HCT116 (cell line): ENCODE data around the gene ELF2. TPM values are rescaled to one million over a fixed set of nuclear protein-coding genes. Genes with fewer than 3 reads are reported as not detected.

Source experiments
- ATAC-seq: fragments of 200-7000 bp; cut with Tn5 transposase; 2 replicates; pipeline ENCODE4 v1.9.1; 2020; ENCODE audit warnings: mild to moderate bottlenecking, moderate library complexity
- BruUV-seq: library from RNA; stranded (reverse); fragments of 400-500 nt; replicated peaks from 2 replicates; lab custom pipeline; 2021; lab: Mats Ljungman, UMichigan
- CTCF ChIA-PET: fragments of 300-600 bp; sonication (Branson Sonifier 250); formaldehyde crosslinking; loops from one replicate; lab custom pipeline; 2021; ENCODE audit warnings: antibody characterized with exemption; lab: Charles Lee
- POLR2A ChIA-PET: fragments of 300-600, 350-600 bp; sonication (Branson Sonifier 250); formaldehyde crosslinking; loops from one replicate; lab custom pipeline; 2021; ENCODE audit warnings: antibody characterized with exemption; lab: Charles Lee
- RAD21 ChIA-PET, 2 experiments: fragments of 300-600 bp; sonication (Branson Sonifier 250); formaldehyde crosslinking; loops; one replicate each; lab custom pipeline; 2023; ENCODE audit warnings: low total read pairs in 2 of 2; ENCODE audit not compliant: uncharacterized antibody in 2 of 2, unreplicated experiment in 2 of 2, low non-redundant PET in 1 of 2; lab: Charles Lee
- DNase-seq: peaks from one replicate; pipeline ENCODE4 v3.0.0-alpha.2; 2010; ENCODE audit warnings: low read depth, low spot score
- H2AFZ ChIP-seq: fragments of 200-600 bp; shearing (Covaris generic), sonication (generic); 2 replicates; pipeline ENCODE4 v1.6.1; 2017; ENCODE audit warnings: low read depth, mixed run types, mixed read lengths, antibody characterized with exemption, low read length; ENCODE audit not compliant: poor library complexity, severe bottlenecking
- H3K27ac ChIP-seq: 2 replicates; pipeline ENCODE4 v1.5.1; 2012; ENCODE audit warnings: low read depth, low read length
- H3K27me3 ChIP-seq: fragments of 200-600 bp; sonication (generic); 2 replicates; pipeline ENCODE4 v1.6.1; 2016; ENCODE audit warnings: mixed run types, low read length, mixed read lengths; ENCODE audit not compliant: insufficient read depth
- H3K36me3 ChIP-seq, 2 experiments: fragments of 200-500 bp in 1 of 2; fragments of 200-600 bp in 1 of 2; sonication (Bioruptor generic) in 1 of 2; sonication (generic) in 1 of 2; 2 replicates each; pipeline versions ENCODE4 v1.5.1 to v1.6.1; 2014 to 2016; ENCODE audit warnings: low read length in 2 of 2, inconsistent platforms in 1 of 2, mixed read lengths in 1 of 2, mixed run types in 1 of 2; ENCODE audit not compliant: insufficient read depth in 2 of 2, control insufficient read depth in 1 of 2
- H3K4me1 ChIP-seq, 2 experiments: fragments of 200-600 bp in 1 of 2; sonication (generic) in 1 of 2; 2 replicates each; pipeline versions ENCODE4 v1.5.1 to v1.6.1; 2012 to 2017; ENCODE audit warnings: low read length in 2 of 2, inconsistent platforms in 1 of 2, mild to moderate bottlenecking in 1 of 2, mixed read lengths in 1 of 2, mixed run types in 1 of 2, moderate library complexity in 1 of 2; ENCODE audit not compliant: insufficient read depth in 2 of 2, control insufficient read depth in 1 of 2
- H3K4me2 ChIP-seq: fragments of 200-600 bp; sonication (generic); 2 replicates; pipeline ENCODE4 v1.6.1; 2017; ENCODE audit warnings: mixed run types, low read length, mixed read lengths
- H3K4me3 ChIP-seq, 2 experiments: fragments of 200-600 bp in 1 of 2; sonication (generic) in 1 of 2; replicated peaks in 1 of 2; 2 replicates each; pipeline ENCODE4 v1.5.1; 2011 to 2016; ENCODE audit warnings: low read length in 2 of 2, control low read depth in 1 of 2, low read depth in 1 of 2, mild to moderate bottlenecking in 1 of 2, mixed read lengths in 1 of 2, mixed run types in 1 of 2
- H3K79me2 ChIP-seq: fragments of 200-600 bp; sonication (generic); 2 replicates; pipeline ENCODE4 v1.6.1; 2017; ENCODE audit warnings: mild to moderate bottlenecking, mixed run types, low read length, moderate library complexity, mixed read lengths; ENCODE audit not compliant: insufficient read depth
- H3K9ac ChIP-seq: fragments of 200-600 bp; sonication (generic); 2 replicates; pipeline ENCODE4 v1.6.1; 2016; ENCODE audit warnings: low read length, mixed read lengths
- H3K9me2 ChIP-seq: fragments of 200-600 bp; sonication (generic), shearing (Covaris generic); 2 replicates; pipeline ENCODE4 v1.6.1; 2017; ENCODE audit warnings: mixed run types, mild to moderate bottlenecking, moderate library complexity; ENCODE audit not compliant: insufficient read depth
- H3K9me3 ChIP-seq, 2 experiments: fragments of 200-500 bp in 1 of 2; fragments of 200-600 bp in 1 of 2; sonication (Bioruptor generic) in 1 of 2; sonication (generic) in 1 of 2; 2 replicates each; pipeline ENCODE4 v1.6.1; 2014 to 2017; ENCODE audit warnings: low read length in 2 of 2, mixed read lengths in 2 of 2, inconsistent platforms in 1 of 2, low read depth in 1 of 2, mild to moderate bottlenecking in 1 of 2, mixed run types in 1 of 2, moderate library complexity in 1 of 2; ENCODE audit not compliant: control insufficient read depth in 1 of 2, insufficient read depth in 1 of 2
- H4K20me1 ChIP-seq: fragments of 200-600 bp; sonication (generic), shearing (Covaris generic); 2 replicates; pipeline ENCODE4 v1.6.1; 2017; ENCODE audit warnings: mixed run types, mild to moderate bottlenecking, moderate library complexity; ENCODE audit not compliant: insufficient read depth
- CBX3 ChIP-seq: IDR thresholded peaks from 2 replicates; pipeline ENCODE4 v1.6.1; 2012; ENCODE audit warnings: low read depth
- EGR1 ChIP-seq: IDR thresholded peaks from 2 replicates; pipeline ENCODE4 v1.6.1; 2012; ENCODE audit warnings: low read depth
- EZH2phosphoT487 ChIP-seq: fragments of 200-600 bp; IDR thresholded peaks from 2 replicates; pipeline ENCODE4 v1.6.1; 2018; ENCODE audit warnings: antibody characterized with exemption, borderline replicate concordance
- JUND ChIP-seq: IDR thresholded peaks from 2 replicates; pipeline ENCODE4 v1.6.1; 2012
- MAX ChIP-seq: IDR thresholded peaks from 2 replicates; pipeline ENCODE4 v1.6.1; 2012
- POLR2AphosphoS5 ChIP-seq: IDR thresholded peaks from 2 replicates; pipeline ENCODE4 v1.6.1; 2011; ENCODE audit warnings: mild to moderate bottlenecking, low read depth, low read length, moderate library complexity
- RAD21 ChIP-seq: IDR thresholded peaks from 2 replicates; pipeline ENCODE4 v1.6.1; 2012; ENCODE audit warnings: low read depth, mild to moderate bottlenecking
- SIN3A ChIP-seq: IDR thresholded peaks from 2 replicates; pipeline ENCODE4 v1.6.1; 2012; ENCODE audit warnings: low read depth
- SP1 ChIP-seq: IDR thresholded peaks from 2 replicates; pipeline ENCODE4 v1.6.1; 2012; ENCODE audit warnings: low read depth
- TCF7L2 ChIP-seq: IDR thresholded peaks from 2 replicates; pipeline ENCODE4 v1.7.0; 2011; ENCODE audit warnings: borderline replicate concordance, inconsistent platforms; ENCODE audit not compliant: insufficient read depth, insufficient read length; ENCODE audit errors: extremely low read depth
- ZFX ChIP-seq: fragments of 450-650 bp; IDR thresholded peaks from 2 replicates; pipeline ENCODE4 v1.6.1; 2017
- intact Hi-C: fragments of 100-400 bp; cut with micrococcal nuclease; formaldehyde crosslinking; loops from 2 replicates; pipeline ENCODE4 v1.10.0; 2022
- total RNA-seq: library from RNA; stranded (reverse); gene quantifications from one replicate; pipeline ENCODE4 v1.2.1, GENCODE V29; 2021; ENCODE audit not compliant: unreplicated experiment
- TF ChIP-seq, protein P1 (sequence below): IDR thresholded peaks from 2 replicates; pipeline ENCODE4 v1.6.1; 2012; ENCODE audit warnings: low read depth
- TF ChIP-seq, protein P2 (sequence below): IDR thresholded peaks from 2 replicates; pipeline ENCODE4 v1.6.1; 2011; ENCODE audit warnings: mild to moderate bottlenecking, low read length, moderate library complexity; ENCODE audit not compliant: insufficient replicate concordance; ENCODE audit errors: extremely low read depth
- TF ChIP-seq, protein P3 (sequence below): IDR thresholded peaks from 2 replicates; pipeline ENCODE4 v1.6.1; 2012

ELF2 gene
- total RNA-seq, 1 experiment from 2014 or later: 28.2 TPM

- TF ChIP-seq, protein P1, sequence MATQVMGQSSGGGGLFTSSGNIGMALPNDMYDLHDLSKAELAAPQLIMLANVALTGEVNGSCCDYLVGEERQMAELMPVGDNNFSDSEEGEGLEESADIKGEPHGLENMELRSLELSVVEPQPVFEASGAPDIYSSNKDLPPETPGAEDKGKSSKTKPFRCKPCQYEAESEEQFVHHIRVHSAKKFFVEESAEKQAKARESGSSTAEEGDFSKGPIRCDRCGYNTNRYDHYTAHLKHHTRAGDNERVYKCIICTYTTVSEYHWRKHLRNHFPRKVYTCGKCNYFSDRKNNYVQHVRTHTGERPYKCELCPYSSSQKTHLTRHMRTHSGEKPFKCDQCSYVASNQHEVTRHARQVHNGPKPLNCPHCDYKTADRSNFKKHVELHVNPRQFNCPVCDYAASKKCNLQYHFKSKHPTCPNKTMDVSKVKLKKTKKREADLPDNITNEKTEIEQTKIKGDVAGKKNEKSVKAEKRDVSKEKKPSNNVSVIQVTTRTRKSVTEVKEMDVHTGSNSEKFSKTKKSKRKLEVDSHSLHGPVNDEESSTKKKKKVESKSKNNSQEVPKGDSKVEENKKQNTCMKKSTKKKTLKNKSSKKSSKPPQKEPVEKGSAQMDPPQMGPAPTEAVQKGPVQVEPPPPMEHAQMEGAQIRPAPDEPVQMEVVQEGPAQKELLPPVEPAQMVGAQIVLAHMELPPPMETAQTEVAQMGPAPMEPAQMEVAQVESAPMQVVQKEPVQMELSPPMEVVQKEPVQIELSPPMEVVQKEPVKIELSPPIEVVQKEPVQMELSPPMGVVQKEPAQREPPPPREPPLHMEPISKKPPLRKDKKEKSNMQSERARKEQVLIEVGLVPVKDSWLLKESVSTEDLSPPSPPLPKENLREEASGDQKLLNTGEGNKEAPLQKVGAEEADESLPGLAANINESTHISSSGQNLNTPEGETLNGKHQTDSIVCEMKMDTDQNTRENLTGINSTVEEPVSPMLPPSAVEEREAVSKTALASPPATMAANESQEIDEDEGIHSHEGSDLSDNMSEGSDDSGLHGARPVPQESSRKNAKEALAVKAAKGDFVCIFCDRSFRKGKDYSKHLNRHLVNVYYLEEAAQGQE: no peak
- TF ChIP-seq, all 23 proteins: peak for 7
These were observed 1.0 kb upstream of the ELF2 start (continued) for GRCh38 chr4:139177869-139178619.

GRCh38 chr4:139176302-139177048 is 543 bp downstream of the ELF2 start:
- peak overlapping the region; percentile 100 for H3K4me2 ChIP-seq
- ATAC-seq: peak; percentile 56
- no peaks in the 10 kb centered on the region for H3K9me2 ChIP-seq
- no peaks in the 10 kb centered on the region for H3K9me3 ChIP-seq
- peak; percentile 51; the same call in 1 of the 2 replicates for TF ChIP-seq ZFX
- TF ChIP-seq, protein P2, sequence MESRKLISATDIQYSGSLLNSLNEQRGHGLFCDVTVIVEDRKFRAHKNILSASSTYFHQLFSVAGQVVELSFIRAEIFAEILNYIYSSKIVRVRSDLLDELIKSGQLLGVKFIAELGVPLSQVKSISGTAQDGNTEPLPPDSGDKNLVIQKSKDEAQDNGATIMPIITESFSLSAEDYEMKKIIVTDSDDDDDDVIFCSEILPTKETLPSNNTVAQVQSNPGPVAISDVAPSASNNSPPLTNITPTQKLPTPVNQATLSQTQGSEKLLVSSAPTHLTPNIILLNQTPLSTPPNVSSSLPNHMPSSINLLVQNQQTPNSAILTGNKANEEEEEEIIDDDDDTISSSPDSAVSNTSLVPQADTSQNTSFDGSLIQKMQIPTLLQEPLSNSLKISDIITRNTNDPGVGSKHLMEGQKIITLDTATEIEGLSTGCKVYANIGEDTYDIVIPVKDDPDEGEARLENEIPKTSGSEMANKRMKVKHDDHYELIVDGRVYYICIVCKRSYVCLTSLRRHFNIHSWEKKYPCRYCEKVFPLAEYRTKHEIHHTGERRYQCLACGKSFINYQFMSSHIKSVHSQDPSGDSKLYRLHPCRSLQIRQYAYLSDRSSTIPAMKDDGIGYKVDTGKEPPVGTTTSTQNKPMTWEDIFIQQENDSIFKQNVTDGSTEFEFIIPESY: peak; percentile 9
- peak; percentile 48; the same call in 1 of the 2 replicates for TF ChIP-seq POLR2AphosphoS5
- TF ChIP-seq MAX: peak; percentile 61
- TF ChIP-seq RAD21: 0 out of 2 replicates have a peak, but pooled peaks have one; percentile 10
- TF ChIP-seq TCF7L2: no peak
- no peak; the same call in 1 of the 2 replicates for TF ChIP-seq JUND
- TF ChIP-seq EGR1: 0 out of 2 replicates have a peak, but pooled peaks have one; percentile 30
- TF ChIP-seq, protein P3, sequence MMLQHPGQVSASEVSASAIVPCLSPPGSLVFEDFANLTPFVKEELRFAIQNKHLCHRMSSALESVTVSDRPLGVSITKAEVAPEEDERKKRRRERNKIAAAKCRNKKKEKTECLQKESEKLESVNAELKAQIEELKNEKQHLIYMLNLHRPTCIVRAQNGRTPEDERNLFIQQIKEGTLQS: no peak
- TF ChIP-seq SP1: peak; percentile 36; the same call in 1 of the 2 replicates
- TF ChIP-seq EZH2phosphoT487: no peak
- peak; percentile 37; the same call in 1 of the 2 replicates for TF ChIP-seq CBX3
- TF ChIP-seq SIN3A: peak; percentile 86
- TF ChIP-seq, all 23 proteins: peak for 9
- DNase-seq: peak; percentile 43
- H3K79me2 ChIP-seq: peaks cover 18% of the 10 kb centered on the region
- H4K20me1 ChIP-seq: no peaks in the 10 kb centered on the region
- BruUV-seq: no TSS peak
- peak overlapping the region; percentile 71 to 96 for H3K4me3 ChIP-seq
- POLR2A ChIA-PET: interaction anchor here (0.9 to 1.4 kb wide), 4 partner anchors 13 to 160 kb away, joined by 3 to 5 read pairs (median 4); partner anchors contain the start of gene NOCT
- peak overlapping the region; percentile 77 for H2AFZ ChIP-seq
- H3K27me3 ChIP-seq: no peaks in the 10 kb centered on the region
- H3K9ac ChIP-seq: peak overlapping the region; percentile 84
- H3K4me1 ChIP-seq: peaks cover 0 to 35% of the 10 kb centered on the region in 2 experiments; a peak in 3 of 4 replicates
- RAD21 ChIA-PET: no interaction called here
- H3K36me3 ChIP-seq: no peaks in the 10 kb centered on the region
- peak overlapping the region; percentile 85 for H3K27ac ChIP-seq
- intact Hi-C loops: loop anchor here (1.0 to 5.0 kb wide), 3 partner anchors 93 to 159 kb away; partner anchors contain the start of genes NAA15 and NOCT
- CTCF ChIA-PET: interaction anchor here (0.9 to 3.1 kb wide), 3 partner anchors 9 to 146 kb away, joined by 3 to 14 read pairs (median 3); partner anchors contain the start of gene NAA15
